Breast epithelium (tissue), 3 donors: ENCODE measurements around the gene GALNTL6.

Experiments used
- CTCF ChIP-seq, 3 donors: fragments of 450-650 bp; IDR thresholded peaks; one replicate each; pipeline ENCODE4 v1.5.1; 2016 to 2017; ENCODE audit warnings: antibody characterized with exemption in 3 of 3, mild to moderate bottlenecking in 3 of 3, moderate library complexity in 3 of 3
- POLR2A ChIP-seq: fragments of 450-650 bp; IDR thresholded peaks from one replicate; pipeline ENCODE4 v1.6.1; 2016; ENCODE audit warnings: antibody characterized with exemption, mild to moderate bottlenecking, moderate library complexity

- TF ChIP-seq POLR2A (no peak), CTCF (IDR thresholded peaks at IDR 0.05) (no peak)
Measured at GRCh38 chr4:172173206-172173605, 360.0 kb downstream of the GALNTL6 start.
